ENCODE data around the gene WFDC11. TPM values are rescaled to one million over a fixed set of nuclear protein-coding genes. Genes with fewer than 3 reads are reported as not detected.
A peak's percentile ranks its signal among the peaks of the same experiment; 100 is the strongest.

The WFDC11 gene
- total and polyA plus RNA-seq, 2 donors (not counting 1 experiment from before 2014, with no cell fraction given): not detected

- Histone ChIP-seq H3K4me1 (ENCODE audit: control insufficient read depth, extremely low read depth, insufficient read depth, low read length) (no peaks in the 10 kb centered on the region), H4K20me1 (ENCODE audit: control insufficient read depth, extremely low read depth, insufficient read depth, low read length) (no peaks in the 10 kb centered on the region), H3K79me2 (ENCODE audit: control insufficient read depth, insufficient read depth, low read length) (no peaks in the 10 kb centered on the region), H3K4me2 (ENCODE audit: extremely low read depth, insufficient read depth, low read length) (no peak overlapping the region), H3K27ac (ENCODE audit: insufficient read depth, low read length) (no peak overlapping the region), H3K4me3 (replicated peaks in 1 of 4; ENCODE audit: control extremely low read depth in 1 of 4, insufficient read depth in 1 of 4, low read depth in 3 of 4, low read length in 4 of 4) (no peak overlapping the region), H2AFZ (ENCODE audit: low read length) (no peak overlapping the region), H3K27me3 (ENCODE audit: control insufficient read depth, insufficient read depth, low read length) (no peaks in the 10 kb centered on the region), H3K9ac (ENCODE audit: insufficient read depth, low read length) (no peak overlapping the region), H3K9me3 (ENCODE audit: control insufficient read depth, insufficient read depth, low read depth, low read length) (no peaks in the 10 kb centered on the region), H3K36me3 (ENCODE audit: control insufficient read depth, insufficient read depth, low read length) (no peaks in the 10 kb centered on the region)
- DNase-seq (ENCODE audit: low read depth in 2 of 2): peak in 1 of 2 donors; percentile 3
- no peak for TF ChIP-seq EZH2 (IDR thresholded peaks at IDR 0.05; ENCODE audit: low read length, missing control alignments)
Observed at GRCh38 chr20:45630371-45630770, 39.7 kb downstream of the WFDC11 start.

GRCh38 chr20:45629496-45630100 lies 40.4 kb downstream of the WFDC11 start, which contains the start of gene WFDC10A:
Gene WFDC10A (plus strand): TSS chr20:45629739. CDS start chr20:45629814, 75 bp downstream.
- H3K4me3 ChIP-seq (replicated peaks in 1 of 4; ENCODE audit: control extremely low read depth in 1 of 4, insufficient read depth in 1 of 4, low read depth in 3 of 4, low read length in 4 of 4): no peak within 1 kb of the TSS
- H2AFZ ChIP-seq (ENCODE audit: low read length): no peak within 1 kb of the TSS
- no peak within 1 kb of the TSS for H3K9ac ChIP-seq (ENCODE audit: insufficient read depth, low read length)
- TF ChIP-seq EZH2 (IDR thresholded peaks at IDR 0.05; ENCODE audit: low read length, missing control alignments): no peak
- TF ChIP-seq CTCF (conservative IDR thresholded peaks at IDR 0.05 in 1 of 2, IDR thresholded peaks at IDR 0.05 in 1 of 2; ENCODE audit: low read depth in 1 of 2, low read length in 2 of 2): peak; percentile 82 to 85
- H3K4me2 ChIP-seq (ENCODE audit: extremely low read depth, insufficient read depth, low read length): no peak within 1 kb of the TSS
- no peaks in the 10 kb centered on the region for H3K9me3 ChIP-seq (ENCODE audit: control insufficient read depth, insufficient read depth, low read depth, low read length)
- DNase-seq (ENCODE audit: low read depth in 2 of 2): peak; percentile 47
- H4K20me1 ChIP-seq (ENCODE audit: control insufficient read depth, extremely low read depth, insufficient read depth, low read length): no peaks in the 10 kb centered on the region
- no peaks in the 10 kb centered on the region for H3K27me3 ChIP-seq (ENCODE audit: control insufficient read depth, insufficient read depth, low read length)
- H3K79me2 ChIP-seq (ENCODE audit: control insufficient read depth, insufficient read depth, low read length): no peaks in the 10 kb centered on the region
- H3K27ac ChIP-seq (ENCODE audit: insufficient read depth, low read length): no peak within 1 kb of the TSS
- H3K36me3 ChIP-seq (ENCODE audit: control insufficient read depth, insufficient read depth, low read length): no peaks in the 10 kb centered on the region
- no peaks in the 10 kb centered on the region for H3K4me1 ChIP-seq (ENCODE audit: control insufficient read depth, extremely low read depth, insufficient read depth, low read length)

- no peaks in the 10 kb centered on the region for H3K4me1 ChIP-seq (ENCODE audit: control insufficient read depth, extremely low read depth, insufficient read depth, low read length)
- no peaks in the 10 kb centered on the region for H3K36me3 ChIP-seq (ENCODE audit: control insufficient read depth, insufficient read depth, low read length)
- no peak overlapping the region for H3K9ac ChIP-seq (ENCODE audit: insufficient read depth, low read length)
- H3K27me3 ChIP-seq (ENCODE audit: control insufficient read depth, insufficient read depth, low read length): no peaks in the 10 kb centered on the region
- H3K79me2 ChIP-seq (ENCODE audit: control insufficient read depth, insufficient read depth, low read length): no peaks in the 10 kb centered on the region
- TF ChIP-seq EZH2 (IDR thresholded peaks at IDR 0.05; ENCODE audit: low read length, missing control alignments): no peak
- TF ChIP-seq CTCF (conservative IDR thresholded peaks at IDR 0.05 in 1 of 2, IDR thresholded peaks at IDR 0.05 in 1 of 2; ENCODE audit: low read depth in 1 of 2, low read length in 2 of 2): no peak
- no peaks in the 10 kb centered on the region for H3K9me3 ChIP-seq (ENCODE audit: control insufficient read depth, insufficient read depth, low read depth, low read length)
- DNase-seq (ENCODE audit: low read depth in 2 of 2): no peak
- no peak overlapping the region for H3K4me3 ChIP-seq (replicated peaks in 1 of 4; ENCODE audit: control extremely low read depth in 1 of 4, insufficient read depth in 1 of 4, low read depth in 3 of 4, low read length in 4 of 4)
- H3K4me2 ChIP-seq (ENCODE audit: extremely low read depth, insufficient read depth, low read length): no peak overlapping the region
- no peak overlapping the region for H2AFZ ChIP-seq (ENCODE audit: low read length)
- no peaks in the 10 kb centered on the region for H4K20me1 ChIP-seq (ENCODE audit: control insufficient read depth, extremely low read depth, insufficient read depth, low read length)
- no peak overlapping the region for H3K27ac ChIP-seq (ENCODE audit: insufficient read depth, low read length)
Observed at GRCh38 chr20:45626540-45626939, 43.5 kb downstream of the WFDC11 start.

Data from fibroblast of lung (primary cell).